ENCODE measurements around the gene PRKG1. TPM values are rescaled to one million over a fixed set of nuclear protein-coding genes. Genes with fewer than 3 reads are reported as not detected.

The PRKG1 gene
- total and polyA plus RNA-seq, 2 donors (not counting 1 experiment from before 2014, with no cell fraction given) = not detected

- H3K27ac Mint-ChIP-seq = no peak overlapping the region
- Histone ChIP-seq H2AFZ (ENCODE audit: insufficient read depth, low read depth, low read length, poor library complexity, severe bottlenecking) (no peak overlapping the region), H4K20me1 (ENCODE audit: control insufficient read depth, insufficient read depth, low read length, poor library complexity, severe bottlenecking) (no peaks in the 10 kb centered on the region), H3K4me2 (replicated peaks; ENCODE audit: low read depth, low read length, poor library complexity, severe bottlenecking) (no peak overlapping the region), H3K9me3 (ENCODE audit: control extremely low read depth in 1 of 3, control insufficient read depth in 2 of 3, insufficient read depth in 1 of 3, low read length in 2 of 3) (no peaks in the 10 kb centered on the region), H3K79me2 (ENCODE audit: control insufficient read depth, insufficient read depth, low read length) (no peaks in the 10 kb centered on the region), H3K27me3 (replicated peaks in 1 of 4; ENCODE audit: control extremely low read depth in 1 of 4, control insufficient read depth in 3 of 4, insufficient read depth in 4 of 4, low read length in 3 of 4) (no peaks in the 10 kb centered on the region), H3K4me1 (ENCODE audit: control insufficient read depth in 2 of 2, insufficient read depth in 2 of 2, low read length in 2 of 2) (no peaks in the 10 kb centered on the region), H3K4me3 (ENCODE audit: control extremely low read depth in 1 of 5, extremely low read depth in 1 of 5, insufficient read depth in 1 of 5, low read depth in 2 of 5, low read length in 4 of 5) (no peak overlapping the region), H3K27ac (ENCODE audit: low read length in 2 of 2) (no peak overlapping the region), H3K9ac (ENCODE audit: low read length) (no peak overlapping the region), H3K36me3 (replicated peaks in 1 of 2; ENCODE audit: control extremely low read depth in 1 of 2, control insufficient read depth in 1 of 2, extremely low read depth in 1 of 2, insufficient read depth in 2 of 2, low read length in 1 of 2) (no peaks in the 10 kb centered on the region)
- H3K27me3 Mint-ChIP-seq = peaks cover 5% of the 10 kb centered on the region
- POLR2A ChIA-PET = no interaction called here
- DNase-seq (no peak), ATAC-seq (ENCODE audit: low read depth) (no peak)
- intact Hi-C loops (cut with micrococcal nuclease) = no loop called here
- H3K4me1 Mint-ChIP-seq = no peaks in the 10 kb centered on the region
- H3K9me3 Mint-ChIP-seq (ENCODE audit: insufficient read depth) = no peaks in the 10 kb centered on the region
- no peak for TF ChIP-seq EZH2 (IDR thresholded peaks at IDR 0.05; ENCODE audit: borderline replicate concordance, insufficient read depth, low read depth, low read length, poor library complexity, severe bottlenecking)
- no peak for TF ChIP-seq CTCF (IDR thresholded peaks at IDR 0.05)
- CTCF ChIA-PET = no interaction called here
- H3K4me3 Mint-ChIP-seq = no peak overlapping the region
These were observed 478.6 kb downstream of the PRKG1 start for GRCh38 chr10:51552879-51553278.

- ATAC-seq (ENCODE audit: low read depth) = no peak
- Histone ChIP-seq H3K36me3 (replicated peaks in 1 of 2; ENCODE audit: control extremely low read depth in 1 of 2, control insufficient read depth in 1 of 2, extremely low read depth in 1 of 2, insufficient read depth in 2 of 2, low read length in 1 of 2) (no peaks in the 10 kb centered on the region), H2AFZ (ENCODE audit: insufficient read depth, low read depth, low read length, poor library complexity, severe bottlenecking) (no peak overlapping the region), H4K20me1 (ENCODE audit: control insufficient read depth, insufficient read depth, low read length, poor library complexity, severe bottlenecking) (no peaks in the 10 kb centered on the region), H3K79me2 (ENCODE audit: control insufficient read depth, insufficient read depth, low read length) (no peaks in the 10 kb centered on the region), H3K4me1 (ENCODE audit: control insufficient read depth in 2 of 2, insufficient read depth in 2 of 2, low read length in 2 of 2) (no peaks in the 10 kb centered on the region), H3K4me2 (replicated peaks; ENCODE audit: low read depth, low read length, poor library complexity, severe bottlenecking) (no peak overlapping the region), H3K27me3 (replicated peaks in 1 of 4; ENCODE audit: control extremely low read depth in 1 of 4, control insufficient read depth in 3 of 4, insufficient read depth in 4 of 4, low read length in 3 of 4) (no peaks in the 10 kb centered on the region), H3K4me3 (ENCODE audit: control extremely low read depth in 1 of 5, extremely low read depth in 1 of 5, insufficient read depth in 1 of 5, low read depth in 2 of 5, low read length in 4 of 5) (no peak overlapping the region), H3K27ac (ENCODE audit: low read length in 2 of 2) (no peak overlapping the region), H3K9ac (ENCODE audit: low read length) (no peak overlapping the region), H3K9me3 (ENCODE audit: control extremely low read depth in 1 of 3, control insufficient read depth in 2 of 3, insufficient read depth in 1 of 3, low read length in 2 of 3) (no peaks in the 10 kb centered on the region)
- Mint-ChIP-seq H3K4me3 (no peak overlapping the region), H3K27me3 (no peaks in the 10 kb centered on the region), H3K4me1 (no peaks in the 10 kb centered on the region), H3K27ac (no peak overlapping the region), H3K9me3 (ENCODE audit: insufficient read depth) (no peaks in the 10 kb centered on the region)
- POLR2A ChIA-PET = no interaction called here
- no peak for DNase-seq
- intact Hi-C loops (cut with micrococcal nuclease) = no loop called here
- CTCF ChIA-PET = no interaction called here
- whole genome bisulfite sequencing (ENCODE audit: insufficient coverage) = 80% methylated on average over 2 of the region's 2 CpGs
- TF ChIP-seq EZH2 (IDR thresholded peaks at IDR 0.05; ENCODE audit: borderline replicate concordance, insufficient read depth, low read depth, low read length, poor library complexity, severe bottlenecking) = no peak
- no peak for TF ChIP-seq CTCF (IDR thresholded peaks at IDR 0.05)
These were observed 490.7 kb downstream of the PRKG1 start for GRCh38 chr10:51564896-51565510.

Measured in B cell (primary cell).